Activated CD4-positive, alpha-beta memory T cell treated with anti-CD3 and anti-CD28 coated beads for 36 hours (primary cell): ENCODE results near the gene INSIG1. TPM values are rescaled to one million over a fixed set of nuclear protein-coding genes. Genes with fewer than 3 reads are reported as not detected.

ENCODE experiments used
- CTCF ChIA-PET: fragments of 350-600 bp; sonication (Branson Sonifier 250); formaldehyde crosslinking; loops from one replicate; lab custom pipeline; 2021; ENCODE audit warnings: antibody characterized with exemption, inconsistent platforms; lab: Charles Lee
- POLR2A ChIA-PET: fragments of 350-600 bp; sonication (Branson Sonifier 250); formaldehyde crosslinking; loops from one replicate; lab custom pipeline; 2021; ENCODE audit warnings: antibody characterized with exemption; lab: Charles Lee
- DNase-seq: peaks from one replicate; pipeline ENCODE4 v3.0.0-alpha.2; 2020
- H3K27ac Mint-ChIP-seq: one replicate; pipeline ENCODE4 v1.8.0; 2021; ENCODE audit warnings: mixed read lengths
- H3K27me3 Mint-ChIP-seq: one replicate; pipeline ENCODE4 v1.8.0; 2021; ENCODE audit warnings: mixed read lengths
- H3K36me3 Mint-ChIP-seq: one replicate; pipeline ENCODE4 v1.8.0; 2021; ENCODE audit warnings: mixed read lengths
- H3K4me1 Mint-ChIP-seq: one replicate; pipeline ENCODE4 v1.8.0; 2021; ENCODE audit warnings: low read depth, mixed read lengths
- H3K4me3 Mint-ChIP-seq: one replicate; pipeline ENCODE4 v1.8.0; 2021; ENCODE audit warnings: mild to moderate bottlenecking, mixed read lengths
- H3K9me3 Mint-ChIP-seq: one replicate; pipeline ENCODE4 v1.8.0; 2021; ENCODE audit warnings: mixed read lengths
- intact Hi-C: fragments of 100-400 bp; cut with micrococcal nuclease; formaldehyde crosslinking; loops from one replicate; pipeline ENCODE4 v1.15.1; 2023
- total RNA-seq, 2 experiments: library from RNA; stranded (reverse); gene quantifications; one replicate each; pipeline ENCODE4 v1.2.3, GENCODE V29; 2021

INSIG1 gene
- total RNA-seq, 2 experiments from 2014 or later = 94.9 to 96.9 TPM

DNA sequence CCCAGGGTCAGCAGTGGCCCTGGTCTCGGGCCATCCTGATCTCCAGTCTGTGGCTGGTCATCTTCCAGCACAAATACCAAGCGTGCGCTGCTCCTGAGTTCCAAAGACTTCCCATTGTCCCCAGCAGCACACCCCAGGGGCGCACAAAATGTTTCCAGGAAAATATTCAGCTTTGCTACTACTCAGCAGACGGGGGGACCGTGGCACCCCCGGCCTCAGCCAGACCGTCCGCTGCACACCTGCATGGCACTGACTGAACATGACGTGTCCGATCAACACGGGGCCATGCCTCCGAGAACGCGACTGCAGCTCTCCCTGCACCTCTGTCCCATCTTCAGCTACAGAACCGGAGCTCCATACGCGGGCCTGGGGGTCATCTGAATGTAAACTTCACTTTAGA is 9.6 kb upstream of the INSIG1 start:
- Mint-ChIP-seq H3K4me1 (peaks cover 42% of the 10 kb centered on the region), H3K27ac (no peak overlapping the region), H3K9me3 (no peaks in the 10 kb centered on the region), H3K36me3 (no peaks in the 10 kb centered on the region), H3K27me3 (peaks cover 13% of the 10 kb centered on the region), H3K4me3 (no peak overlapping the region)
- ChIA-PET POLR2A (no interaction called here), CTCF (no interaction called here)
- intact Hi-C loops = no loop called here
- no peak for DNase-seq

DNA sequence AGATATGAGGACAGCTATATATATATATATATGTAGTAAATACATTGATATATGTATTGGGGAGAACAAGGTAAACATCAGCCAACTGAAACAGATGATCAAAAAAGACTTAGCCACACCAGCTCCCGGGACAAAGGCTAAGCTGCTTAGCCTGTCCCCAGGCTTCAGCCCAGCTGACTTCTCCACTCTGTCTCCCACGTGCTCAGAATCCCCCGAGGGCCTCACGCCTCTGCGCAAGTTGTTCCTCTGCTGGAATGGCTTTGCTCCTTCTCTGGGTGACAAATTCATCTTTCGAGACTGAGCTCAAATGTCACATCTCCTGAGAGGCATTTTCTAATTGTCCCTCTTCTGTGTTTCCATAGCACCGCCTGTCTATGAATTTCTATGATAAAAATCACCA is 8.6 kb upstream of the INSIG1 start:
- Mint-ChIP-seq H3K9me3 (no peaks in the 10 kb centered on the region), H3K4me3 (no peak overlapping the region), H3K4me1 (peaks cover 33% of the 10 kb centered on the region), H3K27ac (no peak overlapping the region), H3K36me3 (no peaks in the 10 kb centered on the region), H3K27me3 (peaks cover 13% of the 10 kb centered on the region)
- POLR2A ChIA-PET = interaction anchor here (1.1 kb wide), 1 partner anchor 10 kb away, joined by 3 read pairs; no protein-coding TSS in a partner anchor
- CTCF ChIA-PET = no interaction called here
- DNase-seq = no peak
- intact Hi-C loops = no loop called here

DNA sequence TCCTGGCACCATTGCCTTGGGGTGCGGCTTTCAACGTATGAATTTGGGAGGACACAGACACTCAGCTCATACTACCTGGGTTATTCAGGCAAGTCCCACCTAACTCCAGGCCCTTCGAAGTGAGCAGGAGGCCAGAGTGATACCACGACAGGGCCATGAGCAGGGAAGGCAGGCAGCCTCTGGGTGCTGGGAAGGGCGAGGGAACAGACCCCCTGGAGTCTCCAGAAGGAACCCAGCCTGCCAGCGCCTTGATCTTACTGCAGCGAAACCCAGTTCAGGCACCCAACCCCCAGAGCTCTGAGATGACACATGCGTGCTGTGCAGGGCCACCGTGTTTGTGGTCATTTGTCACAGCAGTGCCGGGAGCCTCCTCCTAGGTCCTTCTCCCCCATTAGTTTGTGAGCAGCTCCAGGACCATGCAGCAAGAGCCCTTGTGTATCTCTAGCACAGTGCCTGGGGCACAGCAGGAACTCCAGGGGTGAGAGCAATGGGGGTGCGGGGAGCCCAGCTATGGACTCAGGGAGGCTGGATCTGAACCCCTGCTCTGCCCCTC is 7.7 kb upstream of the INSIG1 start:
- Mint-ChIP-seq H3K27ac (no peak overlapping the region), H3K4me3 (no peak overlapping the region), H3K27me3 (peaks cover 8% of the 10 kb centered on the region), H3K4me1 (peaks cover 31% of the 10 kb centered on the region), H3K9me3 (no peaks in the 10 kb centered on the region), H3K36me3 (no peaks in the 10 kb centered on the region)
- CTCF ChIA-PET = interaction anchor here (1.1 kb wide), 1 partner anchor 55 kb away, joined by 4 read pairs; no protein-coding TSS in a partner anchor
- intact Hi-C loops = loop anchor here (10.0 kb wide), 1 partner anchor 475 kb away; no protein-coding TSS in a partner anchor
- no peak for DNase-seq
- POLR2A ChIA-PET = no interaction called here

DNA sequence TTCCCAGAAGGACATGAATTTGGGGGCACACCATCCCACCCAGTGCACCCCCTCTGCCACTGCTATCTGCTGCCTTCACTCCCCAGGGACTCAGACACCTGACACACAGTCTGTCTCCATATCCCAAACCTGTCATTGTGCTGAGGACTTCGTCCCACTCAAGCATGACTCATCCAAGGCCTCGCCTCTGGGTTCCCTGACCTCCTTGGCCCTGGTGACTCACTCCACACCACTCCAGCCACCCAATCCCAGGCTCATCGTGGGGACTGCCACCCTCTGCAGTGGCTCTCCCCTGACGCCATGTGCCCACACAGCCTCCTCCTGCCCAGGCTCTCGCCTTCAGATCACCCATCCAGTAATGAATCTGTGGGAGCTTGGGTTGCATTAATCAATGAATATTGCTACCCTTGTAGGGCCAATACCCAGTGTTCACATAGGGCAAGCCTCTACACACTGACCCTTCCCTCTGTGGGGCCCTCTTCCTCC is 6.6 kb upstream of the INSIG1 start:
- Mint-ChIP-seq H3K27me3 (peaks cover 5% of the 10 kb centered on the region), H3K9me3 (no peaks in the 10 kb centered on the region), H3K4me3 (no peak overlapping the region), H3K36me3 (no peaks in the 10 kb centered on the region), H3K27ac (no peak overlapping the region), H3K4me1 (peaks cover 29% of the 10 kb centered on the region)
- DNase-seq = peak; percentile 56
- CTCF ChIA-PET = no interaction called here
- POLR2A ChIA-PET = no interaction called here
- intact Hi-C loops = loop anchor here (10.0 kb wide), 1 partner anchor 474 kb away; no protein-coding TSS in a partner anchor

DNA sequence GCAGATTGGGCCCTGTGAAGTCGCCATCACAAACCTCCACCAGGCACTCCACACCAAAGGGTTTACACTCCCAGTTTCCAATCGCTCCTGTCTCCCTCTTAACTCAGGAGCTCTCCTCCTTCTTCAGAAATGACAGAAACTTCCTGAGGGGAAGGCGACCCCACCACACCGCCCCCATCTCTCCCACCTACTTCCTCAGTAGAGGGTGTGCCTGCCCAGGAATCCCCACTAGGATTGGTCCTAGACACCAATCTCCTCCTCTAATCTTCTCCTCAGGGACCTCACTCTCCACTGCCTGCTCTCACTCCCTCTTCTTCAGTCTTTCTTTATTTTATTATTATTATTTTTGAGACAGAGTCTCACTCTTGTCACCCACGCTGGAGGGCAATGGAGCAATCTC is 5.9 kb upstream of the INSIG1 start:
- no peaks in the 10 kb centered on the region for H3K36me3 Mint-ChIP-seq
- POLR2A ChIA-PET = no interaction called here
- H3K27me3 Mint-ChIP-seq = no peaks in the 10 kb centered on the region
- no peaks in the 10 kb centered on the region for H3K9me3 Mint-ChIP-seq
- peaks cover 28% of the 10 kb centered on the region for H3K4me1 Mint-ChIP-seq
- intact Hi-C loops = loop anchor here (10.0 kb wide), 1 partner anchor 473 kb away; no protein-coding TSS in a partner anchor
- CTCF ChIA-PET = no interaction called here
- no peak overlapping the region for H3K4me3 Mint-ChIP-seq
- no peak for DNase-seq
- H3K27ac Mint-ChIP-seq = no peak overlapping the region

DNA sequence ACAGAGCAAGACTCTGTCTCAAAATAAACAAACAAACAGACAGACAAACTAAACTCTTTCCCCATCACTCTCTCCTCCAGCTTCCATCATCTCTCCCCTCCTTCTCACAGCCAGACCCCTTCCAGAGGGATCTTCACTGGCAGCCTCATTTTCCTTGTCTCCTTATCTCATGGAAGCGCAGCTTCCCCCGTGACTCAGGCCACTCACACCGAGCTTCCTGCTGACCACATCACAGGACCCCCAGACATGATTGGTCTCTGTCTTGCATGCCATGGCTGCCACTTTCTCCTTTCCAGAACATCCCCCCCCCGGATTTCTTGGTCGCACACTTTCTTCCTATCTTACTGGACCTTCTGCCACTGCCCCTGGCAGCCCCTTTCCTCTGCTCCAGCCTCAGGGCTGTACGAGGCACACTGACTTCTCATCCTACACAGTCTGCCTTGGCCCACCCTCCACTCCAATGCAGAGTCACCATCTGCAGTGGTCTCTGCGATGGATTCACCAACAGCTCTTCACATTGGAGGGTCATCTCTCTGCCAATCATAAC is 4.9 kb upstream of the INSIG1 start:
- H3K27ac Mint-ChIP-seq = no peak overlapping the region
- no peaks in the 10 kb centered on the region for H3K9me3 Mint-ChIP-seq
- H3K27me3 Mint-ChIP-seq = no peaks in the 10 kb centered on the region
- H3K36me3 Mint-ChIP-seq = no peaks in the 10 kb centered on the region
- intact Hi-C loops = loop anchor here (10.0 kb wide), 1 partner anchor 472 kb away; no protein-coding TSS in a partner anchor
- H3K4me1 Mint-ChIP-seq = peaks cover 23% of the 10 kb centered on the region
- ChIA-PET CTCF (no interaction called here), POLR2A (no interaction called here)
- no peak overlapping the region for H3K4me3 Mint-ChIP-seq
- no peak for DNase-seq

DNA sequence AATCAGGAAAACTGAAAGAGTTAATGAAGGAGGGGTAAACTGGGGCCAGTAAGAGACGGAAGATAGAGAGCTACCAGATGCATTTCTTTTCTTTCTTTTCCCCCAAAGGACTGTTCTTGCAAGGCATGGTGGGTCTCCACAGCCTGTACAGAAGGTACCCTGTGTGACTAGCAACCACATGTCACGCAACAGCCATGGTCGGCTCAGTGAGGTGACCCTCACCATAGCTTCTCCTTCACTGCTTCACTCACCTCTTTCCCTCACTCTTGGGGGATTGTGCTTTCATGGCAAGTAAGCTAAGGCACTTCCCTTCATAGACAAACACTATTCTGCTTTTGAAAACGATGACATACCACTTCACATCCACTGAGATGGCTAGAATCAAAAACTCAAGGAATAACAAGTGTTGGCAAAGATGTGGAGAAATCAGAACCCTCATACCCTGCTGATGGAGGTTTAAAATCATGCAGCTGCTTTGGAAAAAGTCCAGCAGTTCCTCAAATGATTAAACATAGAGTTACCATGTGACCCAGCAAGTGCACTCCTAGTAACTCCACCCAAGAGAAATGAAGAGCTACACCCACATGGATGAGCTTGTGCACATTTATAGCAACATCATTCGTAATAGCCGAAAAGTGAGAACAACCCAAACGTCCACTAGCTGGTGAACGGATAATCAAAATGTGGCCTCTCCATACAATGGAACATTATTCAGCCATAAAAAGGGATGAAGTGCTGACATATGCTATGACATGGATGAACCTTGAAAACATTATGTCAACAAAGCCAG is 3.8 kb upstream of the INSIG1 start:
- peaks cover 5% of the 10 kb centered on the region for H3K36me3 Mint-ChIP-seq
- intact Hi-C loops = loop anchor here (10.0 kb wide), 1 partner anchor 471 kb away; no protein-coding TSS in a partner anchor

DNA sequence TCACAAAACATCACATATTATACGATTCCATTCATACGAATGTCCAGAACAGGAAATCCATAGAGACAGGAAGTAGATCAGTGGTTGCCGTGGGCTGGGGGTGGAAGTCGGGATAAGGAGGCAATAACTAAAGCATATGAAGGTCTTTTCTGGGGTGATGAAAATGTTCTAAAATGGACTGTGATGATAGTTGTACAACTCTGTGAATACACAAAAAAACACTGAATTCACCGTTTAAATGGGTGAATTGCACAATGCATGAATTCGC is 3.2 kb upstream of the INSIG1 start:
- H3K9me3 Mint-ChIP-seq = no peaks in the 10 kb centered on the region
- intact Hi-C loops = loop anchor here (10.0 kb wide), 1 partner anchor 470 kb away; no protein-coding TSS in a partner anchor
- H3K4me3 Mint-ChIP-seq = no peak overlapping the region
- H3K4me1 Mint-ChIP-seq = peaks cover 23% of the 10 kb centered on the region
- ChIA-PET POLR2A (no interaction called here), CTCF (interaction anchor here (0.9 to 1.3 kb wide), 2 partner anchors 104 to 380 kb away, joined by 3 to 4 read pairs; no protein-coding TSS in a partner anchor)
- no peaks in the 10 kb centered on the region for H3K27me3 Mint-ChIP-seq
- no peak overlapping the region for H3K27ac Mint-ChIP-seq
- H3K36me3 Mint-ChIP-seq = peaks cover 10% of the 10 kb centered on the region
- no peak for DNase-seq

More for the DNA sequence above, 3.8 kb upstream of the INSIG1 start:
- H3K27ac Mint-ChIP-seq = no peak overlapping the region
- CTCF ChIA-PET = interaction anchor here (0.9 to 1.3 kb wide), 2 partner anchors 103 to 380 kb away, joined by 3 to 4 read pairs; no protein-coding TSS in a partner anchor
- H3K4me3 Mint-ChIP-seq = no peak overlapping the region
- H3K9me3 Mint-ChIP-seq = no peaks in the 10 kb centered on the region
- no peak for DNase-seq
- peaks cover 23% of the 10 kb centered on the region for H3K4me1 Mint-ChIP-seq
- no peaks in the 10 kb centered on the region for H3K27me3 Mint-ChIP-seq
- POLR2A ChIA-PET = no interaction called here

DNA sequence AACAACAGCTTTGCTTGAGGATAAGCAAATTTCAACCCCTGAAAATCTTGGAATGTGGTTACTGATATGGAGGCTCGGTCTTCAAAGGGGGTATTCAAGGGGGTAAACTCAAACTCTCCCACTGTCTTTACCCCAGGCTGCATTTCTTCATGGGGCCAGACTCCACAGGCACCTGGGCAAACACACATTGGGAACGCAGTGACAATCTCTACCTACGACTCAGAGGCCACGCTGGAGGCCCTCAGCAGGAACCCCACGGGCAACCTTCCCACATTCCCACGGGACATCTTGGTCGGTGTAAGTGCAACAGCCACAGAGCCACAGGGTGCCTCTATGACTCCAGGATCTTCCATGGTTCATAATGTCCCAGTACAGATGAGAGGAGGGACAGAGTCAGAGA is 2.2 kb upstream of the INSIG1 start:
- no peak for DNase-seq
- POLR2A ChIA-PET = interaction anchor here (1.3 to 4.4 kb wide), 3 partner anchors 49 to 90 kb away, joined by 4 to 111 read pairs (median 10); no protein-coding TSS in a partner anchor
- H3K4me1 Mint-ChIP-seq = peaks cover 32% of the 10 kb centered on the region
- CTCF ChIA-PET = interaction anchor here (1.7 to 4.4 kb wide), 3 partner anchors 49 to 104 kb away, joined by 6 to 28 read pairs (median 7); no protein-coding TSS in a partner anchor
- H3K9me3 Mint-ChIP-seq = no peaks in the 10 kb centered on the region
- peak overlapping the region; percentile 24 for H3K27ac Mint-ChIP-seq
- peaks cover 18% of the 10 kb centered on the region for H3K36me3 Mint-ChIP-seq
- H3K4me3 Mint-ChIP-seq = peak overlapping the region; percentile 84
- H3K27me3 Mint-ChIP-seq = no peaks in the 10 kb centered on the region
- intact Hi-C loops = loop anchor here (5.0 to 10.0 kb wide), 2 partner anchors 469 to 1597 kb away; partner anchors contain the start of gene LMBR1

DNA sequence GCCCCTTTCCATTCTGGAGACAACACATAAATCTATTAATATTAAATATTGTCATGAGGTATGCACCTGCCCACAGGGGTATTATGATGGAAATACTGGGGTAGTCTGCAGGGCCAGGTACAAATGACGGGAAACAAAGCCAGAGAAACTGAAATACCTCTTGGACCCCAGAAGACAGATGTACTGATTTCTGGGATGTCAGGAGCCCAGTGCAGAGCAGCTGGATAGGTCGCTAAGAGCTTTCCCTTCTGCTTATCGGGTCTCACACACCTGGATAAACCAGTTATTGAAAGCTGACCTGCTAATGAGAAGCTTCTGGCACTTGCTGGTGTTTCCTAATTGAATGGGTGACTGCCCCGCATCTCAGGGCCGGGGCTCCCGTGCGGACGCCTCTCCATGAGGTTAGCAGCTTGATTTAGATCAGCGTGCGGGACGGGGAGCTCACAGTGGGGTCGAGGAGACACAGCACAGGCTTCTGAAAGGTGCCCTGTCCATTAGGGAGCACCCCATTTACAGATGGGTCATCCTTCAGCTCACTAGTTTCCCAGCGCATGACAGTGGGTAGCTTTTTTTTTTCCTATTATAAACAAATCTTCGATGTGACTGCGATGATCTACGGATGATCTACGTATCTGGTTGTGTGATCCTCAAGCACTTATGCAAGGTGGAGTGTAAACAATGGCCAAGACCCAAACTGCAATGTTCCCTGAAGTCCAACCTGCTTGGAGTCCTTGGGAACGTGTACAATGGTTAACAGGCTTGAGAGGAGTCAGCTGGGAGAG is 1.5 kb upstream of the INSIG1 start:
- H3K27ac Mint-ChIP-seq = peak overlapping the region; percentile 88
- intact Hi-C loops = loop anchor here (5.0 to 10.0 kb wide), 2 partner anchors 469 to 1596 kb away; partner anchors contain the start of gene LMBR1
- peaks cover 24% of the 10 kb centered on the region for H3K36me3 Mint-ChIP-seq
- H3K4me3 Mint-ChIP-seq = peak overlapping the region; percentile 84
- peaks cover 33% of the 10 kb centered on the region for H3K4me1 Mint-ChIP-seq
- no peak for DNase-seq
- H3K27me3 Mint-ChIP-seq = no peaks in the 10 kb centered on the region
- POLR2A ChIA-PET = interaction anchor here (0.5 to 4.4 kb wide), 9 partner anchors 10 to 368 kb away, joined by 3 to 111 read pairs (median 6); no protein-coding TSS in a partner anchor
- CTCF ChIA-PET = interaction anchor here (0.6 to 4.4 kb wide), 7 partner anchors 10 to 107 kb away, joined by 3 to 28 read pairs (median 4); no protein-coding TSS in a partner anchor
- no peaks in the 10 kb centered on the region for H3K9me3 Mint-ChIP-seq
